C4-2B (cell line): Measurements from ENCODE around the gene RALGAPA2.

Source experiments
- H3K27ac ChIP-seq: fragments of 450-650 bp; 2 replicates; pipeline ENCODE4 v1.5.1; 2017
- CTCF ChIP-seq: fragments of 450-650 bp; conservative IDR thresholded peaks from 2 replicates; pipeline ENCODE4 v1.5.1; 2017; ENCODE audit warnings: mild to moderate bottlenecking
- ZFX ChIP-seq: fragments of 450-650 bp; IDR thresholded peaks from 2 replicates; pipeline ENCODE4 v1.6.1; 2017

The RALGAPA2 gene

DNA sequence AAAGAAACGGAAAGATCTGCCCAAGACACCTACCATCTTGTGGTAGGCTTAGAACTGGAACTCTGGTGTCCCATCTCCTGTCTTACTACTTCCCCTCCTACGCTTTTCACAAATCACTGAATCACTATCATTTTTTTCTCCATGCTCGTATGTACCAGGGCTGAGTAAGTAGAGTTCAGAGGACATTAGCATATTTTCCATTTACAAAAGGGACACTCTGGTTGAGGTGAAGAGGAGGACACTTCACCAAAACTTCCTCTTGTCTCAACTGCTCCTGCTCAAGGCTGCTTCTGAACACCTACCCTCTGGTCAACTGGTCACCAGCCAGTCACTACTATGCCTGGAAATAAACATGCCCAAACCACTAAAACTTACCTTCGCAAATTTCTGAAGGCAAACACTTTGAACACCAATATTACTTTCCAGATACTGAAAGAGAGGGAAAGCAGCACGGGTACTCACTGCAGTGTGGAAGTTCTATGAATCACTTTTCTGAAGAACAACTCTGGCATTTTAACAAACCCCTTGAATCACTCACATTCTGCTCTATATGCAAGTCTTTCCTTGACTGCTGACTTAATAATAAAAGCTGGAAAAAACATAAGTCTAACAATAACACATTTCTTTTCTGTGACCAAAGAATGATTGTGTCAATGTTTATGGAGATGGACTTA is 221.2 kb downstream of the RALGAPA2 start:
- TF ChIP-seq ZFX (no peak), CTCF (no peak)
- no peak overlapping the region for H3K27ac ChIP-seq

GRCh38 chr20:20490673-20491072 is 221.8 kb downstream of the RALGAPA2 start:
- H3K27ac ChIP-seq: no peak overlapping the region
- TF ChIP-seq ZFX (no peak), CTCF (no peak)

DNA sequence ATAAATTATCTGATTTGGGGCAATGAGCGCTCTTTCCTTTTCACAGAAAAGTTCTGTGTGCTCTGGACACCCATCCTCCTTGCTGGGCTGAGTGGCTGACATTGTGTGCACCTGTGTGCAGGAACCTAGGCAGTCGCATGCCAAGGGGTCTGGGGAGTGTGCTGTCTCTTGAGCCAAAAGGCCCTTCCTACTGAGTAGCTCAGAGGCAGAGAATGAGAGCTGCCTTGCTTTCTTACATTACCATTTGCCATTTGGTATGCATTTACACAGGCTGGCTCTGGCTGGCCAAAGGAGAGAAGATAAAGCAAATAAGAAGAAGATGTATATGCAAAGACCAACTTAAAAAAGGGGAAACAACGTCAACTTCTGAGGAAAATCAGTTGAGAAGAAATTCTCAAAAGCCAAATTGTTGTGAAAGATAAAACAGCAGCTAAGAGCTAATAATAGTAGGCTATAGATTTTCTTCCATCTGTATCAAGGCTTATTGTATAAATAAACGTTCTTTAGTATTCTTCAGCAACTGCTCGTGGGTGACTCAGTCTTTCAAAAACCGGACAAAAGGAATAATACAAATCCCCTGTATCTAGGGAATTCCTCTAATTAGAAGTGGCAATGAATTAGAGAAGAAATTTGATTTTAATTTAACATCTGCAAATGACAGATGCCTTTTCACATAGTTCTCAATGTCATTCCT is 222.6 kb downstream of the RALGAPA2 start:
- no peak overlapping the region for H3K27ac ChIP-seq

DNA sequence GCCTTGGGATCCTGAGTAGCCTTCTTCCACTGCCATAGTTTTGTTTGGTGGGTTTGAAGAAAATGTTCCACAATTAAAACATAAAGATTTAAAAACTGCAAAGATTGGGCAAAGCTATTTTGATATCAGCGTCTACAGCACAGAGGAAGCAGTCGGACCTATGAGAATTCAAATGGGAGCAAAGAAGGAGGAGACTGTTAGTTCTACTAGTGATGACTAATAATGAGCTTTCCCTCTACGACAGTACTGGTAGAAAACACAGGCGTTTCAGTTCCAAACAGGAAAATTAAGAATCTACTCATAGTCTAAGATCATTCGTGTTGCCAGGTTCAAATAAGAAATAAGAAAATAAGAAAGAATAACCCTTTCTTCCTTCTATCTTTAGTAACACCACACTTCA is 223.4 kb downstream of the RALGAPA2 start:
- TF ChIP-seq ZFX: no peak
- no peak for TF ChIP-seq CTCF
- H3K27ac ChIP-seq: no peak overlapping the region

More for the DNA sequence above, 222.6 kb downstream of the RALGAPA2 start:
- no peak for TF ChIP-seq ZFX

- no peak overlapping the region for H3K27ac ChIP-seq
- no peak for TF ChIP-seq CTCF
- no peak for TF ChIP-seq ZFX
Measured at GRCh38 chr20:20488388-20488787, 224.1 kb downstream of the RALGAPA2 start.

GRCh38 chr20:20487811-20488210 is 224.6 kb downstream of the RALGAPA2 start:
- no peak overlapping the region for H3K27ac ChIP-seq
- TF ChIP-seq ZFX: no peak
- TF ChIP-seq CTCF: no peak

DNA sequence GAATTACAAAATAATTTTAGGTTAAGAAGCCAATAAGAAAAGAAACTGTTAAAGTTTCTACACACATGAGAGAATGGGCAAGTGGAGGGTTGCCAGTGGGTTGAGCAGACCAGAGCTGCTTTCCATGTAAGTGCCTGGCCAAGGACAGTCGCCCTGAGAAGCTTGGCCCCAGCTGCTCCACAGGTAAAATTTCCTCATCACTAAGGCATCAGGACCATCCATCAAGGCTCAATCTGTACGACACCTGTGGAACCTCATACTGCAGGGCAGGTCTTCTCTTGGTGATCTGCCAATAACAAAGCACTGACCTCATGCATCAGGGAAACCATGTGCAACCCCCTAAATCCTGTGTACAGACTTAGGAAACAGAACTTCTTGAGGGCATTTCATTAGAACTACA is 229.1 kb downstream of the RALGAPA2 start:
- no peak overlapping the region for H3K27ac ChIP-seq
- TF ChIP-seq CTCF (no peak), ZFX (no peak)
